DMS 273 (cell line): ENCODE results near the gene COQ8B.
A peak's percentile ranks its signal among the peaks of the same experiment; 100 is the strongest.
"Not testable (repeated sequence)": the region's sequence is repeated elsewhere in the genome, so short reads cannot be mapped to it uniquely, and the experiment has no call there.

Experiments
- DNase-seq: peaks from one replicate; lab custom pipeline; 2025; ENCODE audit not compliant: unreplicated experiment; lab: John Stamatoyannopoulos, UW

Gene COQ8B

GRCh38 chr19:40668991-40669614 is 47.6 kb downstream of the COQ8B start:
- DNase-seq = no peak

GRCh38 chr19:40667602-40668001 is 49.1 kb downstream of the COQ8B start:
- no peak for DNase-seq

GRCh38 chr19:40666803-40667438 is 49.8 kb downstream of the COQ8B start:
- DNase-seq = peak; percentile 25

- DNase-seq = peak; percentile 58
These were observed 52.7 kb downstream of the COQ8B start for GRCh38 chr19:40663695-40664692.

- peak; percentile 95 for DNase-seq
These were observed 53.6 kb downstream of the COQ8B start for GRCh38 chr19:40662925-40663694.

GRCh38 chr19:40661616-40662015 is 55.1 kb downstream of the COQ8B start:
- DNase-seq = no peak

- DNase-seq = no peak
These were observed 57.1 kb downstream of the COQ8B start for GRCh38 chr19:40659566-40659965.

GRCh38 chr19:40659116-40659515 is 57.6 kb downstream of the COQ8B start:
- no peak for DNase-seq

GRCh38 chr19:40658031-40658430 is 58.7 kb downstream of the COQ8B start:
- DNase-seq = no peak

GRCh38 chr19:40655684-40656083 is 61.0 kb downstream of the COQ8B start:
- not testable (repeated sequence) for DNase-seq

GRCh38 chr19:40652303-40652702 is 64.4 kb downstream of the COQ8B start:
- not testable (repeated sequence) for DNase-seq

GRCh38 chr19:40650749-40651305 is 65.9 kb downstream of the COQ8B start:
- DNase-seq = no peak

- peak; percentile 38 for DNase-seq
These were observed 66.6 kb downstream of the COQ8B start for GRCh38 chr19:40649903-40650675.

GRCh38 chr19:40646743-40647254 is 69.9 kb downstream of the COQ8B start:
- DNase-seq = no peak

GRCh38 chr19:40642757-40643305 is 73.9 kb downstream of the COQ8B start:
- no peak for DNase-seq

GRCh38 chr19:40642051-40642706 is 74.5 kb downstream of the COQ8B start:
- no peak for DNase-seq
